Endothelial cell of hepatic sinusoid (primary cell): ENCODE results near the gene SSTR3.
"Not testable (repeated sequence)": the region's sequence is repeated elsewhere in the genome, so short reads cannot be mapped to it uniquely, and the experiment has no call there.

Source experiments
- in situ Hi-C: cut with HindIII; loops from 2 replicates; pipeline ENCODE4 v1.10.0; 2017; ENCODE audit warnings: low sequenced_read_pairs

Gene SSTR3

DNA sequence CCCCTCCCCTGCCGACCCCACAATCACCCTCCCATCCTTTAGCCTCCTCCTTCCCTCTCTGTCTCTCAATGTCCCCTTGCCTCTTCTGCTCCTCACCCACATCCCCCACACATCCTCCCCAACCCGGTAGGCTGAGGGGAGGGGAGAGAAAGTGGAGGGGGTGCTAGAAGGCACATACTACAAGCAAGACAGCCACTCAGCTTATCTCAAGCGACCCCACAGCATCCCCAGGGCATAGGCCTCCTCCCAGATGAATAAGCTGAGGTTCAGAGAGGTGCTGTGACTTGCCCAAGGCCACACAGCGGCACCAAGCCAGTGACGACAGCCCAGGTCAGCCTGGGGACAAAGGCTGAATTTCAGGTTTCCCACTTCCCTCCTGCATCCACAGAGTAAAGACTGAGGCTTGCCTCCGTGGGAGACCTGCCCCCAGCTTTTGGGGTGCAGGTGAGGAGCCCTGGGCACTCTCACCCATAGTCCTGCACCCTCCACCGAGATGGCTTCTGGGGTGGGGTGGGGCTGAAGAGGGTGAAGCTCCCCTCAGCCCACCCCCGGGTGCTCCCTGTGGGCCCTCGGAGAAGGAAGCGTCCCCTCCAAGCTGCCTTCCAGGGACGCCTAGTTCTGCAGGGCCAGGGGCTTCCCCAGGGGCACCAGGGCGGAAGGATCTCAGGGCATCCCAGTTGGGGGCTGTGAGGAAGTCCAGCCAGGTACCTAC is 31.3 kb upstream of the SSTR3 start:
- in situ Hi-C loops, result no loop called here

DNA sequence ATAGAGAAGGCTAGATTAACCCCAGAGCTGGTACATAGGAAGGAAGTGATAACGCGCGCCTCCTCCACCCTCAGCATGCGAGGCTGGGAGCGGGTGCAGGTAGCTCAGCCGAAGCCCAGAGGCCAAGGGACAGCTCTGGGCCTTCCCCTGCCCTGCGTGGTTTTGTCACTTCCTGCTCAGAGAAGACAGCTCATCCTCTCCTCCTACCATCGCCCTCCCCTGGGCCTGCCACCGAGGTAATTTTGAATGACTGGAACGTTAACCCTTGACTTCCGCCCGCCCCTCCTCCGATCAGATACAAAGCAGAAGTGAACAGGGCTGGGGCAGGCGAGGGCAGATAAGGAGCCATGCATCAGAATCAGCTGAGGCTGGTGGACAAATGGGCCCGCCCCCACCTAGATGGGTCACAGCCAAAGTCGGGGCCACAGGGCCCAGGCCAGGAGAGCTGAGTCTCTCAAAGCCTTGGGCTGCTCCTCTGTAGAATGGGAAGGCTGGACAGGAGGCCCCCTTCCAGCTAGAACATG is 30.2 kb upstream of the SSTR3 start:
- in situ Hi-C loops, result no loop called here

DNA sequence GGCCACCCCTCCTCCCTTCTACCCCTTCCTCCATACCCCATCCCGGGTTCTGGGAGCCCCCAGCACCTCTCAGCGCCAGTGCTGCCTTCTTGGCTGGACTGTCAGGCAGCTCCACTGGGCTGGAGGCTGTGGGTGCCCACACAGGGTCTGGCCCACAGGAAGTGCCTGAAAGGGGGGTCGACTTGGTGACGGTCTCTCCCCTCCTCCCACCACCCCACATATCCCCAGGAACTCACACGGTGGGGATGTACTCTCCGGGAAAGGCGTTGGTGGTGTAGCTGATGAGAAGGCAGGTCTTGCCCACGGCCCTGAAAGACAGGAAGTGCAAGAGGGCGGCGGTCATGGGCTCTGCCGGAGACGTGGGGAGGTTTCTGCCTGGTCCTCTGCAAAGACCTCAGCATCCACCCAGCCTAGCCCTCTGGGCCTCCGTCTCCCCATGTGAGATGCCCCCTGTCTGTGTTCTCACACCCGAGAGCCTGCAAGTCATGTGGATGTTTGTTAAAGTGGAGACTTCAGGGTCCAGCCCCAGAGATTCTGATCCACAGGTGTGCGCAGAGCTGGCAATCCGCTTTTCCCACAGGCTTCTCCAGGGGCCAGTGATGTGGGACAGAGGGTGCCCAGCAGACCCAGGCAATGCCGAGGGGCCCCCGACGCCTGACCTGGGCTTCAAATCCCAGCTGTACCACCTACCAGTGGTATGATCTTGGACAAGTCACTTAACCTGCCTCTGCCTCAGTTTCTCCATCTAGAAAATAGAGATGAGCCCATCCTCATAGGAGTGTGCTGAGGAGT is 29.3 kb upstream of the SSTR3 start:
- in situ Hi-C loops, result no loop called here

DNA sequence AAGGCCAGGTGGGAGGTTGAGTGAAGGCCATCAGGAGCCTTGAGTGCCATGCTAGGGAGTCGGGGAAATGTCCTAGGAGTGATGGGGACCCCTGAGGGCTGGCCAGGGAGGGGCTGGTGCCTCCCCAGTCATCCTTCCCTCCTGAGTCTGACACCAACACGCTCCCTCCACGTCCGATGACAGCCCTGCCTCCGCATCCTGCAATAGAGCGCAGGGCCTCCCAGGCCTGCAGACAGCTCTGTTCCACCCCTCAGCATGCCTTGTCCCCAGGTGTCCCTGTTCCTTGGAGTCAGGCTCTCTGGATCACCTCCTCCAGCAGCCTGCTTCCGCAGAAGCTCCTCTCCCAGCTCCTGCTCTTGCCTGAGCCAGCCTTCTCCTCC is 28.7 kb upstream of the SSTR3 start:
- in situ Hi-C loops, result no loop called here

DNA sequence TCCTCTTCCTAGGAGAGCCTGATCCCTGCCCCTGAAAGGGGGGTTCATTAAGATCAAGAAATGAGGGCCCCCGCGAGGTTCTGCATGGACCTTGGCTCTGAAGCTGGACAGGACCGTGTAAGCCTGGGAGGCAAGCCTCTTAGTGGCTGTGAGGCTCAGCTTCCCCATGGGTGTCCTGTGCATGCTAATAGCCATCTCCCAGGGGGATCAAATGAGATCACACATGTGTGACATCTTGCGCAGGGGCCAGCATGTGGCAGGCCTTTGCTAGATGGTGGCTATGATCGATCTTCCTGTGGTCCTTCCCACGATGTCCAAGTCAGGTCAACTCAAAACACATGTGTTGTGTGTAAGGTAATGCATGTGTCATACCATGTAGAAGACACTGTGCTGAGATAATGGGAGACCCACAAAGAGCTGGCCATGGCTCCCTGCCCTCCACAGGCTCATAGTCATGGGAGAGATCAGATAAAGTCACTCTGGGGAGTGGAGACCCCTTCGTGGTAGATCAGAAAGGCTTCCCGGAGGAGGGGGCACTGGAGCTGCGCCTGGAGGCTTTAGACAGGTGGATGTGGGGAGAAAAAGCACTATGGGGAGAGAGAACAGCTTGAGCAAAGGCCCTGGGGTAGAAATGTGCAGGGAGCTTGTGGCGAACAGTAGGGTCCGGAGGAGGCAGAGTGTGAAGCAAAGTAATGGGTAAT is 28.1 kb upstream of the SSTR3 start:
- in situ Hi-C loops, result no loop called here

DNA sequence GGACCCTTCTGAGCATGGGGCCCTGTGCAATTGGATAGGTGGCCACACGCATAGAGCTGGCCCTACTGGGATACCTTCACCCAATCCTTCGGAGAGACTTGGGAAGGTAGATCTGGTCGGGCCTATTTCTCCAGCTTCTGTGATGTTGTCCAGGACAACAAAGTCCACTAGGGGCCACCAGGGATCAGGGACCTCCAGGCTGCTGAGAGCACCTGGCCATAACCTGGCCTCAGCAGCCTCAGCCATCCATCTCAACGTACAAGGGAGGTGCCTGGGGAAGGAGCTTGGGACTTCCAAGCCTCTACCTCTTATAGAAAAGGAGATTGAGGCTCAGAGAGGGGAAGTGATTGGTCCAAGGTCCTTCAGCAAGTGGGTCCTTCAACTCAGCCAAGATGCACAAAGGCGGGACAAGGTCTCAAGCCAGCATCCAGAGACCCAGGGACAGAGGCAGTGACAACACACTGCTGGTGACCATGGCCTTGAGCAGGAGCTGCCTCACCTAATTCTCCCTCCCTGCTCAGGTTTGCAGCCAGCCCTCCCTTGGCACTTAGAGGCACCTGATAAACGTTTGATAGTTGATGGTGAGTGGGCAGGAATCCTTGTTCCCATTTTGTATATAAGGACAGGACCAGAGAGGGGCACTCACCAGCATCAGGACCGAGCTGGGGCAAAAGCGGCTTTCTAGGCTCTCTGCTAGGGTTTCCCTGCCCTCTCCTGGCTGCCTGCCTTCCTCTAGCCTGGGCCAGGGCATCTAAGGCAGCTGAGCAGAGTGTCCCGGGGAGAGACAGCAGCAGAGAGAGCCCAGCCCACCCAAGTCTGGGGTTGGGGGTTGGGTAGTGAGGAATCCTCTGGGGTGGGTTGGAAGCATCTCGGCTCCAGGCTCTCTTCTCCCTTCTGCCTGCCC is 27.3 kb upstream of the SSTR3 start:
- in situ Hi-C loops, result no loop called here

DNA sequence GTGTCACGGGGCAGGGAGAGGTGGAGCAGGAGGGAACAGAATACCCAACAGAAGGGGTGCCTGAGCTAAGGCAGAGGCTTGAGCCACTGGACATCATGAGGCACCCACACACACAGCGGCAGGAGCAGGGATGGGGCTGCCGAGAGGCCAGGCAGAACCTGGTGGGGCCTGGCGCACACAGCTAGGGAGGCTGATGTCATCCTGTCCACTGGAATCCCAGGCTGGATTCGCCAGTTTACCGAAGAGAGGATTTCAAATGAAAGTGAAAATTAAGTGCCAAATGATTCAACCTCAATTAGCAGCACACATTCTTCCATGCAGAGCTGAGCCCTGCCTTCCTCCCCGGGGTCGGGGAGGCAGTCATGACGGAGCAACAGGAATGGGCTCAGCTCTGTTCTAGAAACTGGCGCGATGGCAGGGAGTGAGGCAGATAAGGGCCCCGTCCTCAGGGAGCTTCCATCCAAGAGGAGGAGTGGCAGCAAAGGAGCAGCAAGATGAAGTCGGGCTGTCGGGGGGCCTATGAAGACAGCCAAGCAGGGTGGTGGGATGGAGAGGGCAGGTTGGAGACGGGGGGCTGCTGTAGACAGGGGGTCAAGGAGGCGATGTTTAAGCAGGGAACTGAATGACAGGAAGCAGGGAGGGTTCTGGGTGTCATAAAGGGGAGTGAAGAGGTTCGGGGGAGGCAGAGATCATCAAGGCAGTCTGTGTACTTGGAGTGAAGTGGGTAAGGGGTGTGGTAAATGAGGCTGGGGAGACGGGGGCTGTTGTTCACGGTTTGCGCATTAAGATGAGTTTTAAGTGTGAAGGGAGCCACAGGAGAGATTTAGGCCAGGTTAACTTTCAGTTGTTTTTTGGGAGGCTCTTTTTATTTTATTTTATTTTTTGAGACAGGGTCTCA is 25.3 kb upstream of the SSTR3 start:
- in situ Hi-C loops, result no loop called here

DNA sequence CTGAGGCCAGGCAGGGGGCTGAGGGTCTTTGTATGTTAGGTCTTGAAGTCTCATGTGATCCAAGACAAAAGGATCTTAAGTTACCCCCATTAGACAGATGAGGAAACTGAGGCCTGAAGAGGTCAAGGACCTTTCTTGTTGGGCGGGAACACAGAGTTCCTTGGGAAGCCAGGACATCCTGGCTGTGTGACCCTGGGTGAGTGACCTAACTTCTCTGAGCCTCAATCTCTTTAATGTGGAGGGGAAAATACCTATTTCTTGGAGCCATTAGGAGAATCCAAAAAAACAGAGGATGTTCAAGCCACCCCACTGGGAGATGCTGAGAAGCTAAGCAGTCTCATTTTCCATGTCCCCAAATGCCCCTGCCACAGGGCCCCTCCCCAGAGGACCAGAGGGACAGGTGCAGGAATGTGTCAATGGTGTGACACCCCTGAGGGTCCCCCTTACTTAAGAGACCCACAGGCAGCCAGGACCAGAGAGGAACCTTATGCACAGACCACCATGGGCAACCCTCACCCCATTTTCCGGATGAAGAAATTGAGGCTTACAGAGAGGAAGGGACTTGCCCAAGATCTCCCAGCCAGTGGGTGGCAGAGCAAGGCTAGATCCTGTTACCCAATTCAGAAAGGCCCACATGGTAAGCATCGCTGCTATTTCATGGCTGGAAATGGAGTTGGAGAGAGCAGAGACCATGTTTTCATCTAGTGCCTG is 23.8 kb upstream of the SSTR3 start:
- in situ Hi-C loops, result no loop called here

DNA sequence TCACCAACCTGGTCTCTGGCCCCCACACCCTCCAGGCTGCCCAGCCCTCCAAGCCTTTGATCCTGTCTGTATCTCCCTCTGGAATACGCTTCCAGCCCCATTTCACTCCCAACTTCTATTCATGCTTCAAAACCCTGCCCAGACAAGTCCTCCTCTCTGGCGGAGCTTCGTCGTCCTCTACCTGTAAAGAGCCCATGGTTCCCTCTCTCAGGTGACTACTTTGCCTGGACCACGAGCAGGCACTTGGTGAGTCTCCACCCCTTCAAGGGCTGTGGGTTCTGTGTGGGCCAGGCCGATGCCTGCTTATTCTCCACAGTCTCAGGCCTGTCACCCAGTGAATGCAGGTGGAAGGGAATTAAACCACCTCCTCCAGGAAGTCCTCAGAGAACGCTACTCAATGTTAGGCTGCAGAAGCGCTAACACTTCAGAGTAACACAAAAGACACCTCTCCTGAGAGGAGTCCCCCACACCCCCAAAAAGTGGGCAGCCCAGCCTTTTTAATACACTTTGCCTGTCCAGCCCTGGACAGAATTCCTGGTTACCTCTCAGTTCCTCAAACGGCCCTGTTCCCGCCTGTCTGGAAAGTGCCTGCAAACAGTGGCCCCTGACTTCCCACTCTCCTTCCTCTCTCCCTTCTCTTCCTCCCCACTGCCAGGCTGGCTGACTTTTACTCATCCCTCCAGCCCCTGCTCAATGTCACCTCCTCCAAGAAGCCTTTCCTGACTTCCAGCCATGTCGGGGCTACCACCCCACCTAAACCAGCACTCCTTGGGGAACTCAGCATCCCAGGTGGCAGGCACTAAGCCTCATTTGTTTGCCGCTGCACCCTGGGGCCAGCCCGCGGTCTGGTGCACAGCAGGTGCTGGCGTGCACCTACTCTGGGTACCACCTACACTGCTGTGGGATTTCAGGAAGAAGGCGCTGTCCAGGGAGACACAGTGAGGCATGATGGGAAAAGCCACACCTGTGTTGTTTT is 22.7 kb upstream of the SSTR3 start:
- in situ Hi-C loops, result no loop called here

DNA sequence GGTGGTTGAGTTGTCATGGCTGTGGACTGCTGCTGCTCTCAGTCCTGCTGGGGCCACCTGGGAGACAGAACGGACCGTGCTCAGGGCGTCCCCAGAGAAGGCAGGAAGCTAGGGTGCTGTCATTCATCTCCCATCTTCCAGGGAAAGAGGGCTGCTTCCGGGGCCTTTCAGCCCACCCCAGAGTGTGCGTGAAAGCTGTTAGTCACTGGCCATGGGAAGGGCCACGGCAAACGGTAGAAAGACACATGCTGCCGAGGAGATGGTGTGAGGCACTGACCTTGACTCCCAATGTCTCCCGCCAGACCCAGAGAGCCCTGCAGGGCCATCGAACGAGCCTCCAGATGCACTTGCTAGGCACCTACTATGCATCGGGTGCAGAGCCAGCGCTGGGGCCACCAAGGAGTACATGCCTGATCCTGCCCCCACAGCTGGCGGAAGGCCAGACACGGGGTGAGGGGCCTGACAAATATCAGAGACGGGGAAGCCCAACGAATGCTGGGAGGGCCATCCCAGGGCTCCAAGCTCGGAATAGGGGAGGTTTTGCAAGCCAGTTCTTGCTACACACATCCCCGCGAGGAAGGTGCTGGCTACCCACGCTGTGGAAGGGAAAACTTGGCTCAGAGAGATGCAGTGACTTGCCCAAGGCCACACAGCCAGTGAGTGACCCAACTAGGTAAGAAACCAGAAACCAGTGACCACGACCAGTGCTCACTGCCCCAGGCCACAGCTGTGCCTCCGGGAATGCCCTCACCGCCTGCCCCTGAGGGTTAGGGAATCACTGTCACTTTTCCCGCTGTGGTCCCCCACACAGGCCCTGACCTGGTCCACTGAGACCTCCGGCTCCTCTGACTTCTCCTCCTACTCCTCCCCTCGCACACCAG is 21.7 kb upstream of the SSTR3 start:
- in situ Hi-C loops, result no loop called here

DNA sequence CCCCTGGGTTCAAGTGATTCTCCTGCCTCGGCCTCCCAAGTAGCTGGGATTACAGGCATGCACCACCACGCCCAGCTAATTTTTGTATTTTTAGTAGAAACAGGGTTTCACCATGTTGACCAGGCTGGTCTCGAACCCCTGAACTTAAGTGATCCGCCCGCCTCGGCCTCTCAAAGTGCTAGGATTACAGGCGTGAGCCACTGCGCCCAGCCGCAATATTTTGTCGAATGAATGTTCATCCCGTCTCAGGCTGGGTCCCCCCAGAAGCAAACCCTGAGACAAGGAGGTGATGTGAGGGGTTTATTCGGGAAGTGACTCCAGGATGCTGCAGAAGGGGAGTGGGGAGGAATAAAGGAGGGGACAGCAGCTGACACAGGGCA is 21.1 kb upstream of the SSTR3 start:
- in situ Hi-C loops, result not testable (repeated sequence)

DNA sequence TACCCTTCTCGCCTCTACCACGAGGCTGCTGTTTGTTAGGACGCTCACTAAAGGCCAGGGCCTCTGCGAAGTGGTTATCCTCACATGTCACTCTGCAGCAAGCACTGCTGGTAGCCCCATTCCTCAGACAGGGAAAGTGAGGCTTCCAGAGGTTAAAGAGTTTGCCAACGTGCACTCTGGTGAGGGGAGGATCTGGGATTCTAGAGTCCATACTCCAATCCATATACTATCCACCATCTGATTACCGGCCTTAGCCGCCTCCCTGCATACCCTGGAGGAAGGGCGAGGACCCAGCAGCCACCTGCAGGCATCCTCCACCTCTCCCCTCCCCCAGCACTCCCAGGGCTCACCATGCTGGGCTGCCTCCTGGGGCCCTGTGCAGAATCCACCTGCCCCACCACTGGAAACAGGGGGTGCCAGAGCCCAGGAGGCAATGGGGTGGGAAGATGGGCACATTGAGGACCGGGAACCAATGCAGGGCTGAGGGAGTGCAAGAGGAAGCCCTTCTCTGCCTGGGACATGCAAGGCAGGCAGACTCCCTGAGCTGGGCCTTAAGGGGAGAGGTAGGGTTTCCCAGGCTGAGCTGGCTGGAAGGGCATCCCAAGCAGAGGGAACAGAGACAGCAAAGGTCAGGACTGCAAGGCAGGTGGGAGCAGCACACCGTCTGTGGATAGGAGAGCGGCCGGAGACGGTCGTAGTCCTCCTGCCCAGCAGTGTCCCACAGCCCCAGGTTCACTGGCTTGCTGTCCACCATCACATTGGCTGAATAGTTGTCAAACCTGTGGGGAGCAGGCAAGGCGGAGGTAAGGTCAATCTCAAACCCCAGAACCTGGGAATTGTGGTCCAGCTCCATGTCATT is 20.1 kb upstream of the SSTR3 start:
- in situ Hi-C loops, result no loop called here

DNA sequence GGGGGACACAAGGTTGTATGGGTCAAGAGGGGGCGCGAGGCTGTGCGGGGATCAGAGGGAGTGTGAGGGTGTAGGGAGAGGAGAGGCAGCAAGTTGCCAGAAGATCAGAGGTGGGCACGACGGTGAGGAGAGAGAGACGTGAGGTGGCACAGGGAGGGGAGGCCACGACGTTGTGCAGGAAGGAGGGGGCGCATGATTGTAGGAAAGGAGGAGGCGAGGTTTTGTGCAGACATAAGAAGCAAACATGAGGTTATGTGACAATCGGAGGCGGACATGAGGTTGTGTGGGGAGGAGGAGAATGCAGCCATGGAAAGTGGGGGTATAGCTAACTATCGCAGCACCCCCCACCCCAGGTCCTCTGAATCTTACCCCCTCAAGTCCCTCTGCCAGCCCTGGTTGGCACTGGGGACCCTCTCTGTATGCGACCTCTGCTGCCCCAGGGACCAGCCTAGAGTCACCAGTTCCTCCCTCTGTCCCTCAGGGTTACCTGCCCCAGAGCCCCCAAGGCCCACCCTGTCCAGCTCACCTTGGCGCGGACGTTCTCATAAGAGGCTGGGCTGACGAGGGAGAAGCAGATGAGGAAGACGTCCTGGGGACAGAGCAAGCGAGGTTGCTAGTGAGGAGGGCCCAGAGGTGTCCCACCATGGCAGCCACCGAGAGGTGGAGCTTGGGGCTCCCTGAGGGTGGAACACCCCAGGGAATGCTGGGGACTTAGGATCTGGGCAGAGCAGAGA is 19.3 kb upstream of the SSTR3 start:
- in situ Hi-C loops, result no loop called here

DNA sequence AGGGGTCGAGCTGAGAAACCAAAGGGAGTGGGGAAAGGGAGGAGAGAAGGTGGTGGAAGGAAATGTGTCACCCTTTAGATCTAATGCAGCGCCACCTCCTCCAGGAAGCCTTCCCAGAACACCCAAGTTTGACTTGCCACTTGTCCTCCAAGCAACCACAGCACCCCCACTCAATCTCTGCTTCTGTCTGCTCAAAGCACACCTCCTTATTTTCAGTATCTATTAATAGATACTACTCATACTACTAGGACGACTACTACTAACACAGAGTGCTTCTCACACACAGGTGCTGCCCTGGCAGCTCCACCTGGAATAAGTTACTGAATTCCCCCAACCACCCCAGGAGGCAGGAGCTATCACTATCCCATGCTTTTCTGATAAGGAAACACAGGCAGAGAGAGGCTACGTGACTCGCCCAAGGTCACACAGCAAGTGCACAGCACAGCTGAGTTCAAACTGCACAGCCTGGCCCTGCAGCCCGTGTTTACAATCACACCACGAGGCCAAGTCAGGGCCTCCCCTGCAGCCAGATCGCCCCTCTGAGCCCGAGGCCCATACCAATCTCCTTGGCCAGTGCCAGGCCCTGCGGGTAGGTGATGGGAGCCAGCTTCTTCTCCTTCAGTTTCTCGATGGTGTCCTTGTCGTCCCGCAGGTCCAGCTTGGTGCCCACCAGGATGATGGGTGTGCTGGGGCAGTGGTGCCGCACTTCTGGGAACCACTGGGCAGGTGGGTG is 18.6 kb upstream of the SSTR3 start:
- in situ Hi-C loops, result no loop called here
